GM18520 (cell line): ENCODE data around the gene TNS2.

Experiments used
- ATAC-seq: cut with Tn5 transposase; IDR thresholded peaks from one replicate; pipeline ENCODE4 v1.9.1; 2021; ENCODE audit not compliant: unreplicated experiment

The TNS2 gene

DNA sequence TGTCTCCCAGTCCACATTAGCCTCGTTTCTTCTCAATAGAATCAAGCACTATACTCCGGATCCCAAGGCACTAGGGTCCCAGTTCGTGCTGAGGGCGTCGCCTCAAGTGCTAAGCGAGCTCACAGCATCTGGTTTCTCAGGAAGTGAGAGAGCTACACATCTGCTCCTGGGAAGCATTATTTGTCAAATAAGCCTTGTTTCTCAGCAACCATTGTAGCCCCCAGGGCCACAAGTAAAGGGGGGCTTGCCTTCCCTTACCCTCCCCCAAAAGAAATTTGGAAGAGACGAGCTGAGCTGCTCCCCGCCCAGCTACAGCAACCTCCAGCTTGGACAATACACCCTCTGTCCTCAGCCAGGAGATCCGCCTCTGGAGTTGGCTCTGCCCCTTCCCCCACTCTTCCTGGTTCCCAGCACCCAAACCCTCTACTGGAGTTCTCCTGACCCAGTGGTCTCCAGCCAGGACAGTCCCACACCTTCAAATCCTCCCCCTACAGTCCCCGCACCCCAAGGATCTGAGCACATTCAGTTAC, 5.7 kb upstream of the TNS2 start:
- no peak for ATAC-seq

DNA sequence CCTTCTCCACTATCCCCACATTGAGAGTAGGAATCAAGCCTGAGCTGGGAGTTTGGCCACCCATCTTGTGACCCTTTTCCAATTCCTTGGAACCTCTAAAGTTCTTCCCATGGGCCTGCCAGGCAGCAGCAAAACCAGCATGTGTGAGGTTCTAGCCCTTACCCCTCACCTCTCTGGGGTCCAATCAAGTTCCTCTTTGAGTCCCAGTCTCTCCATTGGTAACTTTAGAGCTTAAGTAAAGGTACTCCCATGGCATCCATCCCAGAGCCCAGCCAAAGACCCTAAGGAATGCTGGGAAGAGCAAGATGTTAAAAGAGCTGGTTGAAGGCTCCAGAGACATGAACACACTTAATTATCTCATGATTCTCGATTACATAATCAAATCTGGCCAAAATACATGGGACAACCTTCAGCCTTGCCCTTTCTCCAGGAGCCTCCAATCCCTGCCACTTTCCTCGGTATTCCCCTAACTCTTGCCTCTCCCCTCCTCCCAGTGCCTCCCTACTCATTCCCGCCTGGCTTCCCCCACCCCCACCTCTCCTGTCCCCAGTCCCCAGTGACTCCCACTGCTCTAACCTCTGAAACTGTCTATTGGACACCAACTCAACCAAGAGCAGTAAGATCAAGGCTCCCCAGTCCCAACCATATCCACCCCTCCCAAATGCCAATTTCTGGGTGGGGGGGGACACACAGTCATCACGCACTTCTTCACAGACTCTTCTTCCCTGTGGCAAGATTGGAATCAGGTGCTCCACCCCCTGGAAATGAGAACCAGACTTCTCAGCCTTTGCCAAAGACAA, 4.8 kb upstream of the TNS2 start:
- no peak for ATAC-seq

DNA sequence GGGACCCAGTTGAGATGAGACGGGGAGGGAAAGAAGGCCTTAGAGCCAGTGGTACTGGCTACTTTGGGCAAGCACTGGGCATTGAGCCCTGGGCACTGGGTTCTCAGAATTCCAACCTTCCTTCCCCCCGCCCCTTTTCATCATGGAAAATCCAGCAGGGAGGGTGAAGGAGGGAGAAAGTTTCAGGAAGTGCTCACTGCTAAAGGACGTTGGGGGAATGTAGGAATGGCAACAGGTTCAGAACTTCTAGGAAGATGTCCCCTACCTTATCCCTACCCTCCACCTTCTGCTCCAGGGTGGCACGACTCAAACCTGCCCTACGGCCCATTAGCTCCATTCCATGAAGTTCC, 4.2 kb upstream of the TNS2 start:
- no peak for ATAC-seq

- ATAC-seq, result no peak
These were observed 3.1 kb upstream of the TNS2 start for GRCh38 chr12:53046655-53047220.

GRCh38 chr12:53047221-53048032, 2.4 kb upstream of the TNS2 start:
- ATAC-seq, result peak; percentile 77

DNA sequence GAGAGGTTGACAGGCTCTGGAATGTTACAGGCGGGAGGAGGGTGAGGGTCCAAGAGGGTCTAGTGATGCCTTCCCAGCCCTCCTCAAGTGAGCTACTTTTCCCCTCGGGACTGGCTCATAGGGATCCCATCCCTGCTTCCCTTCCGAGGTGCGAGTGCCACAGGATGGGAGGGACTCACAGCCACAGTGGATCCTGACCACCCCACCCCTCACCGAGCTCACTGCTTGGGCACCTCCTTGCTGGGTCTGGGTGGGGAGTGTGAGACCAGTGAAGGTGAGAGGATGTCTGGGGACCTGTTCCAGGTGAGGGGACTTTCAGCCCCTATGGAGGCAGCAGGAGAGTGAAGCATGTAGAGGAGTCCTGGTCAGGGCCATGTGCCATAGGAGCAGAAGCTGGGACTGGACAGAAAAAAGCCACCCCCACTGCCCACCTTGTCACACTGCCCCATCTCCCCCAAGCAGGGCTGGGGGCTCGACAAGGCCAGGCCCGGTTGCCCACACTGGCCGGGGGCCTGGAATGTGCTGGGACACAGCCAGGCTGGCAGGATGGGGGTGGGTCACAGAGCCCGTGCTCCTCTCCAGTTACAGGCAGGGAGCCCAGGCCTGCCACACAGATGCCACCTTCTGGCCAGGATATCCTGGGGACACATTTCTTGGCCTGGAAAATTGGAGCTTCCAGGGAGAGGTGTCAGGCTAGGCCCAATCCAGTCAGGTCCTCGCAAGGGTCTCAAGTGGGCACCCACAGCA, 1.7 kb upstream of the TNS2 start:
- ATAC-seq, result no peak

DNA sequence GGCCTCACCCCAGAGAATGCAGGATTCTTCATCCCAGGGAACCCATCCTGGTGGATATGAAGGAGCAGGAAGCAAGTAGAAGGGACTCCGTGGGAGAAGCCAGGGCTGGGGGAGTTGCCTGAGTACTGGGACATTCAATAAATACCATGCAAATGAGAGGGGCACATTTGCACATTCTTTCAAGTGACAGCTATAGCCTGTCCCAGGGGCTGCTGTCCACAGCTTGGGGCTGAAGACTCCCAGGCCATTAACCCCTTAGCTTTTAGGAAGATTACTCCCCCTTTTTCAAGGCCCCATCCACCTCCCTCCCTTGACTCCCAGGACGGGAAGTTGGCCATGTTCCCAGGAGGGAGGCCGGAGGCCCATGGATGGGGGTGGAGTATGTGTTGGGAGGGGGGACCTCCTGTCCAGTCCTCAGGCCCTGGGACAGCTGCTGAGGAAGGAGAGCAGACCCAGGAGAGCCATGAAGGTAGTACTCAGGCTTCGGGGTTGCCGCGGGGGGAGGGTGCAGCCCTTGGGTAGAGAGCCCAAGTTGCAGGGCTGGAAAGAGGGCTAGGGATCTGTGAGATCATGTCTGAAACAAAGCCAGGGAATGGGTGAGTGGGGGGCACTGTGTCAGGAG, 974 bp upstream of the TNS2 start:
- no peak for ATAC-seq

GRCh38 chr12:53050426-53051057, 677 bp downstream of the TNS2 start:
- no peak for ATAC-seq

DNA sequence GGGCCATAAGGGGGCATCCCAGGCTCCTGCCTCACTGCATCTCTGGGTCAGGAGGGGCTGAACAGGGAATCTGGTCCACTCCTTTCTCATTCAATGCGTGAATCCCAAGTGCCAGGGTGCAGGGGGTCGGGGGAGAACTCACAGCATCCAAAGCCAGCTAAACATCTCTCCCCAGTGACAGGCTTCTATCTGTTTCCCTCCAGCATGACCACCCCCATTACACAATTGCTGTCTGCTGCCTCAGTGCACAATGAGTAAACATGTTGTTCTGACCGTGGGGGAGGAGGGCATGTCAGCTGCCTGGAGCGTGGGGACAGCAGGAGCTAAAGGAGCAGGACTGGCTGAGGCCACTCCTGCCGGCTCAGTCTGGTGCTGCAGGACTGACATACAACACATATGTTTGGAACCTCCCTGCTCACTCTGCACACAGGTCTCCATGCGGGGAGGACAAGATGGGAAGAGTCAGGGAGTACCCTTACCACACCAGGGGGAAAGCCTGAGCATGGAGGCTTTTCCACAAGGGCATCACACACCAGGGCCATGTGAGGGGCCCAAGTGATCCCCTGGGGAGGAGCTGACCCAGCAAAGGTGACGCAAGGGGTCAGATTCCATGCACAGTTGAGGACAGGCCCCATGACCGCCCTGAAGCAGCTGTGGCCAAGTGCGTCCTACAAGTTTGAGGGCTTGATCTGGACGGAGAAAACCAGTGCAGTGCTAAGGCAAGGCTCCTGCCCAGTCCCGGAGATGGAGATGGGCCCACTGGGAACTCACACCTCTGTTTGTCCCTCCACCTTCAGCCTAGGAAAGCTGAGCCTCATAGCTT, 1.4 kb downstream of the TNS2 start:
- ATAC-seq, result no peak

- ATAC-seq, result no peak
These were observed 2.1 kb downstream of the TNS2 start for GRCh38 chr12:53051881-53052412.

DNA sequence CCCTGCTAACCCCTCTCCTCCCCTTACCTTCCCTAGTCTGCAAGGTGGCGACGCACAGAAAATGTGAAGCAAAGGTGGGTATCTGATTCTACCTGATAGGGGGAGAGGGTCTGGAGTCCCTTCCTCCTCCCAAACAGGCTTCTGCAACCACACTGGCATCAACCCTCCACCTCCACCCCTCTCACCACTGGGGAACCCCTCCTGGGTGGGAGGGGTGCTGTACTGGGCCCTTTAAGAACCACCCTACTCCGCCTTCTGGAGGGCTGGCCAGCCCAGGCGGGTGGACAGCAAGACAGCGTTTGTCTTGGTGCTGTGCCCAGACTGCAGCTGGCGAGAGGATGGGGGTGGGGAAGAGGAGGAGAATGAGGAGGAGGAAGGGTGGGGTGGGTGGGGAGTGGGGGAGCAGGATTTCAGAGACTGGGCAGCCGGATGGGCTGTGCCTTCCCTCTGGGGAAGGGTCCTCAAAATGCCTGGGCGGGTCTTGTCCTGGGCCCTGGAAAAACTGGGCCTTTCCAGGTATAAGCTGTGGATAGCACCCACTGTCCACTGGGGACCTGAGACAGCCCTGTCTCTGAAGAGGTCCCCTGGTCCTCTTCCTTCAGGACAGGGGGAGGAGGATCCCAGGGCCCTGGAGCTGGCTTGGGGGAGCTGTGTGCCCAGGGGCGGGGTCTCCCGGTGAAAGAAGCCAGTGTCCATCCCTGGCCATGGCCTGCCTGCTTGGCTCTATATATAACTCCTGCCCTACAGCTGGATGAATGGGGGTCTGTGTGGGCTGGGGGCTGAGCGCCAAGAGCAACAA, 2.8 kb downstream of the TNS2 start:
- no peak for ATAC-seq

- no peak for ATAC-seq
These were observed 3.6 kb downstream of the TNS2 start for GRCh38 chr12:53053218-53054111.

DNA sequence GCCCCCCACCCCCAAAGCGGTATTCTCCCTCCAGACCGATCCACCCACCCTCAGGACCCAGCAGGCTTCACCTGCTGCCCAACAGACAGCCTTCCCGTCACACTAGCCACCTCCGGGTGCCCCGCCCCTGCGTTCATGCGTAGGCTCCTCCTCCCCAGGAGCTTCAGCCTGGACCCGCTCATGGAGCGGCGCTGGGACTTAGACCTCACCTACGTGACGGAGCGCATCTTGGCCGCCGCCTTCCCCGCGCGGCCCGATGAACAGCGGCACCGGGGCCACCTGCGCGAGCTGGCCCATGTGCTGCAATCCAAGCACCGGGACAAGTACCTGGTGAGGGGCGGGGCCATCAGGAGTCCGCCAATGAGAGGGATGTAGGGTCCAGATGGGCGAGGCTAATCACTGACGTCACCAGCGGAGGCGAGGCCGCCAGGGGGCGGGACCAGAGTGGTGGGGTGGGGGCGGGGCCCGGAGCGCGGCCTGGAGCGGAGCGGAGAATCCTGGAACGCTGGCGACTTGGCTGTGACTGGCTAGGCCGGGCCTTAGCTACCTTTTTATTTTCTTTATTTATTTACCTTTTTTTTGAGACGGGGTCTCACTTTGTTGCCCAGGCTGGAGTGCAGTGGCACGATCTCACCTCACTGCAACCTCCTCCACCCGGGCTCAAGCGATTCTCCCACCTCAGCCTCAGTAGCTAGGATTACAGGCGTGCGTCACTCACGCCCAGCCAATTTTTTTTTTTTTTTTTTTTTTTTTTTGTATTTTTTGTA, 4.4 kb downstream of the TNS2 start:
- peak; percentile 90 for ATAC-seq

GRCh38 chr12:53055471-53056266, 5.8 kb downstream of the TNS2 start:
- no peak for ATAC-seq

GRCh38 chr12:53056296-53056695, 6.4 kb downstream of the TNS2 start:
- no peak for ATAC-seq

DNA sequence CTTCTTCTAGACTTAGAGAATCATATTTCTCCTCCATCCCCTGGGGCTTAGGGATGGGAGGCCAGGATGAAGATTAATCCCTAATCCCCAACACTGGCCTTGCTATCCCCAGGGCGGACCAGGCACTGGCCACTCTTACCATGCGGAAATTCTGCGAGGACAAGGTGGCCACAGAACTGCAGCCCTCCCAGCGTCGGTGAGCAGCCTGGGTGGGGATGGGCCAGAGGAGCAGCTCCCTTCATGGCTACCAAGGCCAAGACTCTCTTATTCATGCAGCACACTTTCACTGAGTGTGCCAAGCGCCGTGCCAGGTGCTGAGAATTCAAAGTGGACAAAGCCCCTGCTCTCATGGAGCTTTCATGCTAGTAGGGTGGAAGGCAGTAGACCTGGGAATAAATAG, 7.0 kb downstream of the TNS2 start:
- no peak for ATAC-seq
